HG03175 (cell line): ENCODE data around the gene RNF166.

Source experiments
- ATAC-seq: cut with Tn5 transposase; IDR thresholded peaks from one replicate; pipeline ENCODE4 v1.9.1; 2021; ENCODE audit warnings: mild to moderate bottlenecking, moderate library complexity; ENCODE audit not compliant: unreplicated experiment

Gene RNF166

GRCh38 chr16:88695218-88695617 lies 11.0 kb downstream of the RNF166 start:
- no peak for ATAC-seq

GRCh38 chr16:88694221-88695087 lies 11.8 kb downstream of the RNF166 start:
- ATAC-seq: no peak

GRCh38 chr16:88693420-88694177 lies 12.6 kb downstream of the RNF166 start:
- ATAC-seq: no peak

GRCh38 chr16:88692861-88693260 lies 13.3 kb downstream of the RNF166 start:
- ATAC-seq: no peak

GRCh38 chr16:88691924-88692560 lies 14.2 kb downstream of the RNF166 start:
- ATAC-seq: no peak

DNA sequence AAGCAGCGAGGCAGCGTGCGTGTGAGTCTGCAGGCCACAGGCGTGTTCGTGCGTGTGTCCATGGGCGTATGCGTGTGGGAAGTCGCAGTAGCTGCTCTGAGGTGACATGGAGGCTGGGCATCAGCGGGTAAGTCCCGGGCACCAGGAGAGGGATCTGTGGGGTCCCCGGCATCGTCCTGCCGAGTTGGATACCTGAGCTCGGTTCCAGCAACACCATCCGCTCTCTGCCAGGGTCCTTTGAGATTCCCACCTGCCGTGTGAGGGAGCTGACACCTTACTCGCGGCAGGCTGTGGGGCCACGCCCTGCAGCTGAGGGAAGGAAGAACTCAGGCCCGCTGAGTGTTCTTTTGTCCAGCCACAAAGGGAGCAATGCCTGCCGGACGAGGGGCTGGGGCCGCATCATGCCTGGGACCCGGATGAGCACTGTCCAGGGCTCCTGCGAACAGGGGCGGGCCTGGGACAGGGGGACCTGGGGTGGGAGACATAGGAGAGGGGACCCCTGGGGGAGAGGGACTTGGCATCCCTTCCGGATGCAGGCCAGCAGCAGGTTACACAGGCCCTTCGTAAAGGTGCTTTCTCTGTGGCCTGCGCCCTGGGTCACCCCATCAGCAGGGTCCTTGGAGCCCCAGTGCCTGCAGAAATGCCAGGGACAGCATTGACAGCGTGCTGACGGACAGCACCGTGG lies 14.9 kb downstream of the RNF166 start:
- ATAC-seq: no peak

DNA sequence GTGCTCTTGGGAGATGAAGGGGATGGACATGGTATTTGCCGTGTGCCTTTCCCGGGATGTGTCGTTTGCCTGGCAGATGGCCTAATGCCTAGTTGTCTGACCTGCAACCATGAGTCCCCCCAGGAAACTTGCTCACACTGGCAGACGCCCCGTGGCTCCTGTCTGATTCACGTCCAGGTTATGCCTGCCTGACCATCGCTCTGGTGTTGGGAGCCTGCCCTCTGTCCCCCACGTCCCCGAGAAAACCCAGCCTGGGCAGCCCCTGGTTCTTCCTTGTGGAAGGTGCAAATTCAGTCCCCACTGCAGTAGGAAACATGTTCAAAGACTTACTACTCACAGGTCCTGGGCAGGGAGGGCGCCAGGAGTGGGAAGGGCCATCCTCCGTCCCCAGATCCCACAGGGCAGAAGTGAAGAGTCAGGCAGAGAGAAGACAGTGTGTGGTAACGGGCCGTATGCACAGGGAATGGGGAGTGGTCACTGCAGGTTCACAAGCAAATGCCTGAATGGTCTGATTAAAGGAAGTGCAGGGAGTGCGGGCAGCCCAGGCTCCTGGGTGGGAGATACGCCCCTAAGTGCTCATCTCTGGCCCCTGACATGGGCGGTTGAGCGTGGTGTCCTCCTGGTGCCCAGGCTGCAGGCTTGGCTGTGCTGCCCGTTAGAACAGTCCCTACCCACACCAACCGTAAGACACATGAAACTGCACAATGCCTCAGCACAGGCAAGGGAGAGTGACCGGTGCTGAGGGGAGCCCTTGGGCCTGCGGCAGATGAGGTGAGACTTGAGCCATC lies 15.7 kb downstream of the RNF166 start:
- ATAC-seq: no peak

DNA sequence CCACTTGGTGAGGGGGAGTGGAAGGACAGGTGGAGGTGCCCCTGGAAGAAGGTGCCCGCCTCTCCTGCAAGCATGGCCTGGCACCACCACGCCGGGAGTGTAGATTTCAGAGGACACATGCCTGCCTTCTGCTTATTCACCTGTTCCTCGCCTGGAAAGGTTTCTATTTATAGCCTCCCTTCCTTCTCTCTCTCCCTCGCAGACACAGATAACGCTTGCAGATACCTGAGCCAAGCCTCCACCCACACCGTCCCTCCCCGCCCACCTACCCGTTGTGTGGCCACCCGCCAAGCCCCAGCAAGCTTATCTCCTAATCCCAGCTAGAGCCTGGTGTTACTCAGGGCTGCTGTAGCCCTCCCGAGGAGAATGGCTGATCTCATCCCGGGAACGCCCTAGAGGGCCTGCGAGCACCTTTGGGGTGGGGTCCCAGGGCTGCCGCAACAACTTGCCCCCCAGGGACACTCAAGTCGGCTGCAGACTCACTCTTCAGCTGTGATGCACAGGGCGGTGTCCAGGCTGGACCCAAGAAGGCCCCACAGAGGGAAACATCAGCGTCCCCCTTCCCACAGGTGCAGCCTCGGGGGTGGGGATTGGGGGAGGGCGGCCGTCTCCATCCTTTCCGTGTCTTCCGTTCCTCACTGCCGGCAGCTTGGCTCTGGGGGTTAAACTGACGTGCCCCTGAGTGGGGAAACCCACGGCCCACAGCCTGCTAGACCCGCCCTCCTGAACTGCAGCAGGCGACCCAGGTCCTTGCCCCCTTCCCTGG lies 18.0 kb downstream of the RNF166 start:
- ATAC-seq: no peak

DNA sequence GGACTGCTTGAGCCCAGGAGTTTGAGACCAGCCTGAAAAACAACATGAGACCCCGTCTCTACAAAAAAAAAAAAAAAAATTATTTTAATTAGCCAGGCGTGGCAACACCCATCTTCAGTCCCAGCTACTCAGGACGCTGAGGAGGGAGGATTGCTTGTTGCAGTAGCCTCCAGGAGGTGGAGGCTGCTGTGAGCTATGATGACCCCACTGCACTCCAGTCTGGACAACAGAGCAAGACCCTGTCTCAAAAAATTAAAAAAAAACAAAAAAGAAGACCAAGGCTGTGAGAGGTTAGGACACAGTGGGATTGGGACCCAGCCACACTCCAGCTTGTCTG lies 18.6 kb downstream of the RNF166 start:
- ATAC-seq: no peak

DNA sequence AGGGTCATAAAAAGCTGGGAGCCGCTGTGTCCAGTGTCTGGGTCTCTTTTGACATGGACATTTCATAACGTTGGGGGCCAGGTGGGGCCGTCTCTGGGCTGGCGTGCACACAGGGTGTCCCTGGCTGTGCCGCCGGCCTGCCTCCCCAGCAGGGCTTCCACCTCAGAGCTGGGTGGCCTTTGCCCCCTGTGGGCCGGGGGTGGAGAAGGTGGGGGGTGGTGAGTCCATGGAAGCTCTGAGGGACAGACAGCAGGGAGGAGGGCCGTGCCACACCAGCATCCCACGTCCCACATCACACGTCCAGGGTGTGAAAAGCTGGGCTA lies 19.0 kb downstream of the RNF166 start:
- no peak for ATAC-seq

DNA sequence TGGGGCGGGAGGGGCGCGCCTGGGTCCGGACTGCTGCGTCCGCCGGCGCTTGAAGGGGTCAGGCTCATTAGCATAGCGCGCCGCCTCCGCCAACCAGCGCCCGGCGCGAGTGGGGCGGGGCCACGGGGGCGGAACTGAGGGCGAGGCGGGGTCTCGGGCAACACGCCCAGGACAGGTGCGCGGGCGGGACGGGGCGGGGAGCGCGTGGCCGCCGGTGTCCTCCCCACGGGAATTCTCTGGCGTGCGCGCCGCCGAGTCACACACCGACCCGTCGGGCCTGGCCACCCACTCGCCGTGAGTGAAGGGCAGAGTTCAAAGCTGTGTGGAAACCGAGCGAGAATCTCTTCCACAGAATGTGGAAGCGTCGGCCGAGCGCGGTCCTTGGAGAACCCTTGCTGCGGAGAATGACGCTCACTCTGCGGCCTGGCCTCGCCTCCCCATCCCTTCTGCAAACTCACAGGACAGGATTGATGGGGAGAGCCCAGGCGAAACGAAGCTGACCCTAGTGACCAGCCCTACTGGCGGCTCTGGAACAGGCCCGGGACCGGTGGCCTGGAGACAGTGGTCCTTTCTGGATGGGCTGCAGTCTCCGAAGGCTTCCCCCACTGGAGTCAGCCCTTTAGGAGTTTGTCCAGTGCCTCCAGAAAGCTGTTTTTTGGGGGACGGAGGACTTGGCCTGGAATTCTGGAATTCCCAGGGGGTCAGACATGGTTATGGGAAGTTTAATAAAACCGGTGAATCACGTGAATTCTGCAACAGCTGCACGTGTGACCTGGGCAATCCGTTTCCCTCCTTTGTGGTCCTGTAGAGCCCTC lies 19.6 kb downstream of the RNF166 start, which contains the start of gene SNAI3:
TSS of gene SNAI3 (minus strand) at position 69 of the 815 bp plus-strand sequence. CDS start 101 bp downstream, outside the sequence.
- ATAC-seq: peak; percentile 76

GRCh38 chr16:88686062-88686438 lies 20.2 kb downstream of the RNF166 start:
- ATAC-seq: no peak

DNA sequence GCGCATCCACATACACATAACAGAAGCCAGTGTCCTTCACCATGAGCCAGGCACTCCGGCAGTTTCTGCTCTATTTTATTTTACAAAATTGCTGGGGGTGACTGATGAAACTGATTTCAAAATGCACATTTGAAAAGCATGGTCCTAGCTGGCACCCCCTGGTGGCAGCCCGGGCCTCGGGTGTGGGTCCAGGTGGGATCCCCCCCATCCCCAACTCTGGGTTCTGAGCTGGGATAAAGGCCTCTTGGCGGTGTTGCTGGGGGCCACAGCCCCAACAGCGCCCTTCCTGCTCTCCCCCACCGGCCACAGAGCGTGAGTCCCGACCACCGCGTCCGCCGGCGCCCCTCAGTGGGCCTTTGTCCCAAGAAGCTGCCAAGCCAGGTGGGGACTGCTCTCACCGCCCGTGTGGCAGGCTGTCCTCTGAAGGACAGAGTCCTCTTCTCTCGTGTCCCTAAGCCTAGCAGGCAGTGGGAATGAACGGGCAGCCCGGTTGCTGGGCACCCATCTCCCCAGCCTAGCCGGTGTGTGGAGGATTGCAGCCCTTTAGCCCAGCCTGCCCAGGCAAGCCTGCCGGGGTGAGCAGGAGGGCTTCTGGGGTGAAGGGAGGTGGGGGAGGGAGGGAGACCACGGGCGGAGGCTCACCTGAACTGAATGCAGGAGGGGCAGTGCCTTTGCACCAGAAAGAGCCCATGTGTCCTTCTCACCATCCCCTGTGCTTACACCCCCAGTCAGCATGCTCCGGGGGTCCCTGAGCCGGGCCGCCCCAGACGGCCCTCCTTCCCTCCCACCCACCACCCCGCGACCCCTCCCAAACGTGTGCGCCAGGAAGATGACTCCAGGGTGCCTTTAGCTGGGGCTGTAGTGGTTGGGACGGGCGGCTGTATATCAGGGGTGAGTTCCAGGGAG lies 20.8 kb downstream of the RNF166 start:
- ATAC-seq: no peak

DNA sequence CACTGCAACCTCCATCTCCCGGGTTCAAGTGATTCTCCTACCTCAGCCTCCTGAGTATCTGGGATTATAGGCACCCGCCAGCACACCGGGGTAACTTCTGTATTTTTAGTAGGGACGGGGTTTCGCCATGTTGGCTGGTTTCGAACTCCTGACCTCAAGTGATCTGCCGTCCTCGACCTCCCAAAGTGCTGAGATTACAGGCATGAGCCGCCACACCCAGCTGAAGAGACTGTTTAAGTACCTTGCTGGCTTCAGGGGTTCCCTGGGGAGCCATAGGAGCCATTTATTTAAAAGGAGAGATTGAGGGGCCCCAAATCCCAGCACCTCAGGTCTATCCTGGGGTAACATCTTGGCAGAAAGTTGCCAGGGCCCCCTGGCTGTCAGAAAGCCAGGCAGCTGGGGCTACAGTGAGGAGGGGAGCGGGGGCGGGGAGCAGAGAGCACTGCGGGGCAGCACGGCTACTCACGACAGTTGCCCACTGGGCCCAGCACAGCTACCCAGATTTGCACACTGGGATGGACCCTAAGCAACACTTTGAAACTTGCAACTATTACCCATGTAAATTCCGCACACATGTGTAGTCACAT lies 21.5 kb downstream of the RNF166 start:
- ATAC-seq: no peak

GRCh38 chr16:88681709-88682451 lies 24.3 kb downstream of the RNF166 start:
- peak; percentile 79 for ATAC-seq

GRCh38 chr16:88681084-88681680 lies 25.0 kb downstream of the RNF166 start:
- ATAC-seq: peak; percentile 4
